Activated CD4-positive, alpha-beta T cell treated with anti-CD3 and anti-CD28 coated beads, Interleukin-2, amount 10 ng/mL, durations not matched to agents 24 days and 14 days (primary cell): ENCODE data around the gene MSANTD1. TPM values are rescaled to one million over a fixed set of nuclear protein-coding genes. Genes with fewer than 3 reads are reported as not detected.

Experiments
- DNase-seq: peaks from one replicate; pipeline ENCODE4 v3.0.0; 2022
- H3K27ac Mint-ChIP-seq: one replicate; pipeline ENCODE4 v1.8.0; 2022; ENCODE audit warnings: mild to moderate bottlenecking, mixed read lengths
- H3K27me3 Mint-ChIP-seq: one replicate; pipeline ENCODE4 v1.8.0; 2022; ENCODE audit warnings: mixed read lengths
- H3K36me3 Mint-ChIP-seq: one replicate; pipeline ENCODE4 v1.8.0; 2022; ENCODE audit warnings: low read depth, mild to moderate bottlenecking, mixed read lengths
- H3K4me1 Mint-ChIP-seq: one replicate; pipeline ENCODE4 v1.8.0; 2021; ENCODE audit warnings: mixed read lengths
- H3K4me3 Mint-ChIP-seq: one replicate; pipeline ENCODE4 v1.8.0; 2022; ENCODE audit warnings: mild to moderate bottlenecking, moderate library complexity, mixed read lengths
- H3K9me3 Mint-ChIP-seq: one replicate; pipeline ENCODE4 v1.8.0; 2021; ENCODE audit warnings: mixed read lengths
- intact Hi-C: fragments of 100-400 bp; cut with micrococcal nuclease; formaldehyde crosslinking; loops from one replicate; pipeline ENCODE4 v1.15.1; 2023
- total RNA-seq: library from RNA; stranded (reverse); gene quantifications from 2 replicates; pipeline ENCODE4 v1.2.3, GENCODE V29; 2022

Gene MSANTD1
- total RNA-seq = 0.62 and 0.70 TPM in 2 replicates

- H3K4me3 Mint-ChIP-seq = no peak within 1 kb of the TSS
- no peaks in the 10 kb centered on the region for H3K36me3 Mint-ChIP-seq
- intact Hi-C loops = no loop called here
- H3K27me3 Mint-ChIP-seq = no peaks in the 10 kb centered on the region
- H3K27ac Mint-ChIP-seq = no peak within 1 kb of the TSS
- no peak for DNase-seq
- peaks cover 2% of the 10 kb centered on the region for H3K4me1 Mint-ChIP-seq
- H3K9me3 Mint-ChIP-seq = no peaks in the 10 kb centered on the region
These were observed at the start of gene MSANTD1 for GRCh38 chr4:3248811-3249661. TSS of gene MSANTD1 (plus strand) at chr4:3249159. CDS start at chr4:3249223, 64 bp downstream.

DNA sequence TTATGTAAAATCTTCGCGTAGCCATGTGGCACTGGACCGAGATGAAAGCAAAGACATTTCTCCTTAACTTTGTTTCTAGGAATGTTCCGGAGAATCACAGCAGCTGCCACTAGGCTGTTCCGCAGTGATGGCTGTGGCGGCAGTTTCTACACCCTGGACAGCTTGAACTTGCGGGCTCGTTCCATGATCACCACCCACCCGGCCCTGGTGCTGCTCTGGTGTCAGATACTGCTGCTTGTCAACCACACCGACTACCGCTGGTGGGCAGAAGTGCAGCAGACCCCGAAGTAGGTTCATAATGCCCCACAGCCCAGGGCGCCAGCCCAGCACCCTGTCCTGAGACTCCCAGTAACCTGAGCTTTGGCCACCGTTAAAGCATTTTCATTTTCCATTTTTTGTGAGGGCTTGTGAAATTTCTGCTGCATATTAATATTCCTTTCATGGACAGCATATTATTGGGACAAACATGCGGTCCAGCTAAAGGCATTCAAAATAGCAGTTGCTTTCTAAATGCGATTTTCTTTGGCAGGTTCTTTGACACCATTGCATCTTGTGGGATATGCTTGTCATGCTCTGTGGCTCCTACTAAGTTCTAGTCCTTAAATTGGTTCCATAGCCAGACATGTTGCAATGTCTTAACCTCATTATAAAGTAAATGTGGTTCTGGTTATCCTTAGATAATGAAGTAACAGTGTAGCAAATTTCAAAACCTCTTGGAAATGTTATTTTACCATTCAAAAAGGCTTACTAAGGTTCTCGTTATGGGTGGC lies 49.1 kb upstream of the MSANTD1 start:
- no peaks in the 10 kb centered on the region for H3K9me3 Mint-ChIP-seq
- H3K36me3 Mint-ChIP-seq = peaks cover 33% of the 10 kb centered on the region
- DNase-seq = no peak
- H3K27me3 Mint-ChIP-seq = no peaks in the 10 kb centered on the region
- intact Hi-C loops = loop anchor here (5.0 kb wide), 3 partner anchors 93 to 757 kb away; no protein-coding TSS in a partner anchor
- H3K4me1 Mint-ChIP-seq = peaks cover 55% of the 10 kb centered on the region
- H3K27ac Mint-ChIP-seq = no peak overlapping the region
- no peak overlapping the region for H3K4me3 Mint-ChIP-seq

GRCh38 chr4:3200423-3201090 lies 48.4 kb upstream of the MSANTD1 start:
- no peak overlapping the region for H3K4me3 Mint-ChIP-seq
- peaks cover 50% of the 10 kb centered on the region for H3K4me1 Mint-ChIP-seq
- H3K27me3 Mint-ChIP-seq = no peaks in the 10 kb centered on the region
- H3K9me3 Mint-ChIP-seq = no peaks in the 10 kb centered on the region
- H3K36me3 Mint-ChIP-seq = peaks cover 29% of the 10 kb centered on the region
- H3K27ac Mint-ChIP-seq = no peak overlapping the region
- intact Hi-C loops = loop anchor here (5.0 kb wide), 3 partner anchors 93 to 757 kb away; no protein-coding TSS in a partner anchor
- no peak for DNase-seq

- H3K4me3 Mint-ChIP-seq = peak overlapping the region; percentile 47
- intact Hi-C loops = loop anchor here (1.0 to 5.0 kb wide), 6 partner anchors 91 to 755 kb away; partner anchors contain the start of genes GRK4, NOP14 and RGS12
These were observed 46.9 kb upstream of the MSANTD1 start for GRCh38 chr4:3201718-3202702.

GRCh38 chr4:3202836-3203820 lies 45.8 kb upstream of the MSANTD1 start:
- H3K27ac Mint-ChIP-seq = peak overlapping the region; percentile 96
- peaks cover 32% of the 10 kb centered on the region for H3K36me3 Mint-ChIP-seq
- no peaks in the 10 kb centered on the region for H3K9me3 Mint-ChIP-seq
- intact Hi-C loops = loop anchor here (1.0 to 5.0 kb wide), 6 partner anchors 90 to 754 kb away; partner anchors contain the start of genes GRK4, NOP14 and RGS12
- H3K4me3 Mint-ChIP-seq = peak overlapping the region; percentile 47
- no peaks in the 10 kb centered on the region for H3K27me3 Mint-ChIP-seq
- DNase-seq = peak; percentile 78
- H3K4me1 Mint-ChIP-seq = peaks cover 31% of the 10 kb centered on the region

More at GRCh38 chr4:3201718-3202702, 46.9 kb upstream of the MSANTD1 start:
- peak; percentile 94 for DNase-seq
- Mint-ChIP-seq H3K36me3 (peaks cover 33% of the 10 kb centered on the region), H3K27ac (peak overlapping the region; percentile 96), H3K9me3 (no peaks in the 10 kb centered on the region), H3K4me1 (peaks cover 37% of the 10 kb centered on the region), H3K27me3 (no peaks in the 10 kb centered on the region)

DNA sequence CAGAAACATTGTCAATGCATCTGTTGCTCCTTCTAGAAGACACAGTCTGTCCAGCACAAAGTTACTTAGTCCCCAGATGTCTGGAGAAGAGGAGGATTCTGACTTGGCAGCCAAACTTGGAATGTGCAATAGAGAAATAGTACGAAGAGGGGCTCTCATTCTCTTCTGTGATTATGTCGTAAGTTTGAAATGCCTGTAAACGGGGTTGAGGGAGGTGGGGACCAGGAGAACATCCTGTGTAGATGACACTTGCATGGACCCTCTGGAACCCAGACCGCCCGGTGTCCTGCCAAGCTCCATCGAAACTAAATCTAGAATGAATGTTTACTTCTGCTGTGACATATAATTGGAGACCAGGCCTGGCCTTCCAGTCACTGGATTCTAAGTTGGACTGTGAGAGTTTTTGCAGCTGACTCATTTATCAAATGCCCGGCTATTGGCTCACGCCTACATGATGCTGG lies 45.0 kb upstream of the MSANTD1 start:
- H3K27me3 Mint-ChIP-seq = no peaks in the 10 kb centered on the region
- peaks cover 31% of the 10 kb centered on the region for H3K4me1 Mint-ChIP-seq
- no peak for DNase-seq
- H3K9me3 Mint-ChIP-seq = no peaks in the 10 kb centered on the region
- no peak overlapping the region for H3K27ac Mint-ChIP-seq
- intact Hi-C loops = loop anchor here (2.0 to 5.0 kb wide), 4 partner anchors 89 to 753 kb away; partner anchors contain the start of gene RGS12
- H3K36me3 Mint-ChIP-seq = peaks cover 38% of the 10 kb centered on the region
- H3K4me3 Mint-ChIP-seq = no peak overlapping the region

DNA sequence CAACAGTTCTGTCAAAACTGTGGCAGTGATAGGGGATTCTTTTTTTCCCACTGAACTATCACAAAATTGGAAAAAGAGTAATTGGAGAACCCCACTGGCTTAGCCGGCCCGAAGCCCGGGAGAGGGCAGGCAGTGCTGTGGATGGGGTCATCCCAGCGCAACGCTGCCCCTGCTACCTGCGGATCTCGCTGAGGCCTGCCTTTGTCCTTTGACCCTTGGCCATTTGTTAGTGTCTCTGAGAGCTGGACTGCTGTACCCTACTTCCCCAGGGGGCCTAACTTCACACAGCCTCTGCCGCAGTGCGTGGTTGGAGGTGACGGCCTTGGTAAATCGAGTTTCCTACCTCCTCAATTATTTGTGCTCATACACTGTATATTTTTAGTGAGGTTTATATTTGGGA lies 43.0 kb upstream of the MSANTD1 start:
- Mint-ChIP-seq H3K27me3 (no peaks in the 10 kb centered on the region), H3K4me3 (no peak overlapping the region), H3K4me1 (peaks cover 31% of the 10 kb centered on the region), H3K36me3 (peaks cover 45% of the 10 kb centered on the region), H3K9me3 (no peaks in the 10 kb centered on the region), H3K27ac (no peak overlapping the region)
- intact Hi-C loops = no loop called here
- DNase-seq = no peak

DNA sequence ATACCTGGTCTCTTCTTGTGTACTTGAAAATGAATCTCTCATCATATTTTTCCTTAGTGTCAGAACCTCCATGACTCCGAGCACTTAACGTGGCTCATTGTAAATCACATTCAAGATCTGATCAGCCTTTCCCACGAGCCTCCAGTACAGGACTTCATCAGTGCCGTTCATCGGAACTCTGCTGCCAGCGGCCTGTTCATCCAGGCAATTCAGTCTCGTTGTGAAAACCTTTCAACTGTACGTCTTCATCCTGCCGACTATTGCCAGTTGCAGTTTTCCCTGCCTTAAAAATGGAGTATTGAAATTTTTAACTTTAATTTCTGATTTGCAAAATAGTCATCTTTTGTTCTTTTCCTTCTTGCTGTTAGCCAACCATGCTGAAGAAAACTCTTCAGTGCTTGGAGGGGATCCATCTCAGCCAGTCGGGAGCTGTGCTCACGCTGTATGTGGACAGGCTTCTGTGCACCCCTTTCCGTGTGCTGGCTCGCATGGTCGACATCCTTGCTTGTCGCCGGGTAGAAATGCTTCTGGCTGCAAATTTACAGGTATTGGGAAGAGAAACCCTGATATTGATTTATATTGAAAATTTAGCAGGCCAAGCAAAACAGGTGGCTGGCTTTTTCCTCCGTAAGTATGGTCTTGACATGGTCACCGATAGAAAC lies 42.4 kb upstream of the MSANTD1 start:
- Mint-ChIP-seq H3K27me3 (no peaks in the 10 kb centered on the region), H3K27ac (no peak overlapping the region), H3K36me3 (peaks cover 42% of the 10 kb centered on the region), H3K4me1 (peaks cover 26% of the 10 kb centered on the region), H3K9me3 (no peaks in the 10 kb centered on the region), H3K4me3 (no peak overlapping the region)
- DNase-seq = no peak
- intact Hi-C loops = no loop called here

GRCh38 chr4:3207531-3208037 lies 41.4 kb upstream of the MSANTD1 start:
- H3K9me3 Mint-ChIP-seq = no peaks in the 10 kb centered on the region
- no peak for DNase-seq
- no peak overlapping the region for H3K27ac Mint-ChIP-seq
- no peaks in the 10 kb centered on the region for H3K27me3 Mint-ChIP-seq
- H3K36me3 Mint-ChIP-seq = peaks cover 45% of the 10 kb centered on the region
- H3K4me1 Mint-ChIP-seq = peaks cover 16% of the 10 kb centered on the region
- intact Hi-C loops = no loop called here
- H3K4me3 Mint-ChIP-seq = no peak overlapping the region

DNA sequence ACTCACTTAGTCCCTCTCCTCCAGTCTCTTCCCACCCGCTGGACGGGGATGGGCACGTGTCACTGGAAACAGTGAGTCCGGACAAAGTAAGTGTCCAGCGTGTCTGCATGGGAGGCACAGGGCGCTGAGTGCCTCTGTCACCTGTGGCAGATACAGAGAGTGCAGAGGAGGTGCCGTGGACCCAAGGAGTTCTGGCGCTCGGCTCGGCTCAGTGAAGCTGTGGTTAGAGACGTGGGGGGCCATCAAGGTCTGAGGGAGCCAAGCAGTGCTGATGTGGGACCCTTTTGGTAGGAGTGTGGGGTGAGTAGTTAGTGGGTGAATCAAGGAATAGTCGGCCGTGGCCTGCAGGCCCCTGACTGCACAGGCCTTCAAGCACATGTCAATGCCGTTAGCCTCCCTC lies 40.1 kb upstream of the MSANTD1 start:
- H3K4me1 Mint-ChIP-seq = peaks cover 4% of the 10 kb centered on the region
- intact Hi-C loops = no loop called here

GRCh38 chr4:3209551-3210325 lies 39.2 kb upstream of the MSANTD1 start:
- no peak overlapping the region for H3K4me3 Mint-ChIP-seq
- DNase-seq = no peak
- no peak overlapping the region for H3K27ac Mint-ChIP-seq
- no peaks in the 10 kb centered on the region for H3K27me3 Mint-ChIP-seq
- intact Hi-C loops = no loop called here
- H3K9me3 Mint-ChIP-seq = no peaks in the 10 kb centered on the region
- H3K36me3 Mint-ChIP-seq = peaks cover 50% of the 10 kb centered on the region
- no peaks in the 10 kb centered on the region for H3K4me1 Mint-ChIP-seq

More for the DNA sequence above, 40.1 kb upstream of the MSANTD1 start:
- Mint-ChIP-seq H3K27me3 (no peaks in the 10 kb centered on the region), H3K4me3 (no peak overlapping the region), H3K27ac (no peak overlapping the region), H3K9me3 (no peaks in the 10 kb centered on the region), H3K36me3 (peaks cover 50% of the 10 kb centered on the region)
- DNase-seq = no peak
